Peyer's patch (tissue), 4 donors: ENCODE data around the gene WFS1.

Experiments
- CTCF ChIP-seq, 6 experiments: fragments of 450-650 bp in 4 of 6; fragments of 200-600 bp in 2 of 6; sonication (generic) in 1 of 6; IDR thresholded peaks; one replicate each; pipeline ENCODE4 v1.5.1; 2017 to 2019; ENCODE audit warnings: antibody characterized with exemption in 6 of 6, mild to moderate bottlenecking in 3 of 6, moderate library complexity in 1 of 6
- POLR2A ChIP-seq, 2 donors: fragments of 450-650 bp; IDR thresholded peaks; one replicate each; pipeline ENCODE4 v1.5.1; 2017; ENCODE audit warnings: antibody characterized with exemption in 2 of 2, mild to moderate bottlenecking in 2 of 2, moderate library complexity in 2 of 2

- no peak for TF ChIP-seq CTCF (IDR thresholded peaks at IDR 0.05)
- TF ChIP-seq POLR2A (IDR thresholded peaks at IDR 0.05) = no peak
These were observed 25.8 kb downstream of the WFS1 start for GRCh38 chr4:6295495-6295894.
